Liver (tissue), 9 donors: ENCODE results near the gene ZER1. TPM values are rescaled to one million over a fixed set of nuclear protein-coding genes. Genes with fewer than 3 reads are reported as not detected.

Source experiments
- DNase-seq: peaks from one replicate; pipeline ENCODE4 v3.0.0-alpha.2; 2017; ENCODE audit warnings: low spot score
- H3K27ac ChIP-seq, 2 donors: one replicate each; pipeline ENCODE4 v1.7.0; 2013; ENCODE audit warnings: inconsistent platforms in 2 of 2, low read length in 2 of 2, control low read depth in 1 of 2, low read depth in 1 of 2, mild to moderate bottlenecking in 1 of 2
- H3K27me3 ChIP-seq, 4 donors: one replicate each; pipeline versions ENCODE4 v1.6.1 to v1.7.0; 2013; ENCODE audit warnings: low read length in 3 of 4, inconsistent platforms in 1 of 4, mild to moderate bottlenecking in 1 of 4, moderate library complexity in 1 of 4; ENCODE audit not compliant: control insufficient read depth in 4 of 4, insufficient read depth in 4 of 4
- H3K36me3 ChIP-seq, 4 donors: one replicate each; pipeline versions ENCODE4 v1.6.1 to v1.7.0; 2013; ENCODE audit warnings: low read length in 3 of 4, mild to moderate bottlenecking in 3 of 4, low read depth in 1 of 4, moderate library complexity in 1 of 4; ENCODE audit not compliant: control insufficient read depth in 4 of 4, insufficient read depth in 3 of 4
- H3K4me1 ChIP-seq, 4 donors: one replicate each; pipeline versions ENCODE4 v1.6.1 to v1.7.0; 2013; ENCODE audit warnings: low read length in 3 of 4, mild to moderate bottlenecking in 3 of 4, moderate library complexity in 1 of 4; ENCODE audit not compliant: control insufficient read depth in 4 of 4, insufficient read depth in 4 of 4
- H3K4me3 ChIP-seq, 3 donors: one replicate each; pipeline versions ENCODE4 v1.6.1 to v1.7.0; 2013; ENCODE audit warnings: low read length in 3 of 3, control low read depth in 1 of 3, low read depth in 1 of 3, mild to moderate bottlenecking in 1 of 3
- H3K9ac ChIP-seq, 2 donors: one replicate each; pipeline ENCODE4 v1.7.0; 2013; ENCODE audit warnings: low read length in 2 of 2, mild to moderate bottlenecking in 2 of 2, moderate library complexity in 2 of 2, control low read depth in 1 of 2, low read depth in 1 of 2
- H3K9me3 ChIP-seq, 4 donors: one replicate each; pipeline versions ENCODE4 v1.6.1 to v1.7.0; 2013; ENCODE audit warnings: low read length in 3 of 4; ENCODE audit not compliant: control insufficient read depth in 4 of 4
- ATF3 ChIP-seq: IDR thresholded peaks from 2 replicates; pipeline ENCODE4 v1.6.1; 2016; ENCODE audit warnings: antibody characterized with exemption
- EGR1 ChIP-seq, 2 donors: IDR thresholded peaks; 2 replicates each; pipeline ENCODE4 v1.6.1; 2016 to 2018; ENCODE audit warnings: antibody characterized with exemption in 2 of 2, low read depth in 2 of 2
- FOXA1 ChIP-seq: IDR thresholded peaks from 2 replicates; pipeline ENCODE4 v1.6.1; 2016; ENCODE audit warnings: antibody characterized with exemption
- FOXA2 ChIP-seq: IDR thresholded peaks from 2 replicates; pipeline ENCODE4 v1.6.1; 2016; ENCODE audit warnings: antibody characterized with exemption
- GABPA ChIP-seq, 2 donors: IDR thresholded peaks in 1 of 2; conservative IDR thresholded peaks in 1 of 2; 2 replicates each; pipeline ENCODE4 v1.6.1; 2016; ENCODE audit warnings: antibody characterized with exemption in 2 of 2, mild to moderate bottlenecking in 1 of 2, moderate library complexity in 1 of 2
- HNF4G ChIP-seq: IDR thresholded peaks from 2 replicates; pipeline ENCODE4 v1.6.1; 2016; ENCODE audit warnings: antibody characterized with exemption
- JUND ChIP-seq, 2 donors: IDR thresholded peaks; 2 replicates each; pipeline ENCODE4 v1.6.1; 2016; ENCODE audit warnings: antibody characterized with exemption in 2 of 2
- MAX ChIP-seq: IDR thresholded peaks from 2 replicates; pipeline ENCODE4 v1.6.1; 2016; ENCODE audit warnings: antibody characterized with exemption
- NR2F2 ChIP-seq: IDR thresholded peaks from 2 replicates; pipeline ENCODE4 v1.6.1; 2016; ENCODE audit warnings: antibody characterized with exemption
- RAD21 ChIP-seq, 2 donors: IDR thresholded peaks; 2 replicates each; pipeline ENCODE4 v1.6.1; 2016; ENCODE audit warnings: antibody characterized with exemption in 2 of 2, mild to moderate bottlenecking in 2 of 2
- REST ChIP-seq: IDR thresholded peaks from 2 replicates; pipeline ENCODE4 v1.6.1; 2016; ENCODE audit warnings: antibody characterized with exemption, mild to moderate bottlenecking
- RXRA ChIP-seq, 2 donors: IDR thresholded peaks; 2 replicates each; pipeline ENCODE4 v1.6.1; 2017 to 2018; ENCODE audit warnings: antibody characterized with exemption in 2 of 2, mild to moderate bottlenecking in 1 of 2
- SP1 ChIP-seq: IDR thresholded peaks from 2 replicates; pipeline ENCODE4 v1.6.1; 2018; ENCODE audit warnings: antibody characterized with exemption, mild to moderate bottlenecking
- YY1 ChIP-seq: IDR thresholded peaks from 2 replicates; pipeline ENCODE4 v1.6.1; 2016; ENCODE audit warnings: antibody characterized with exemption, mild to moderate bottlenecking
- WGBS: extraction: QIAGEN DNeasy Blood & Tissue Kit; methylation state at CpG from one replicate; pipeline ENCODE4 v1.1.7; 2013; 5-methylcytosine and 5-hydroxymethylcytosine counted together
- polyA plus RNA-seq, 2 donors: library from polyadenylated mRNA; stranded (reverse) in 1 of 2; unstranded in 1 of 2; fragments of 200-250 nt in 1 of 2; fragments of >200 nt in 1 of 2; fragmentation: Nextera tagmentation in 1 of 2; extraction: Ambion mirVana in 1 of 2; gene quantifications; one replicate each; pipeline versions ENCODE4 v1.2.1 to v1.2.3, GENCODE V29; 2013 to 2015
- total RNA-seq, 2 donors: library from RNA; depleted of rRNA; stranded (reverse); fragments of >200 nt; gene quantifications; one replicate each; pipeline ENCODE4 v1.2.3, GENCODE V29; 2014
- TF ChIP-seq, protein P1 (sequence below): IDR thresholded peaks from 2 replicates; pipeline ENCODE4 v1.6.1; 2016; ENCODE audit warnings: antibody characterized with exemption
- donor health status: healthy.
- donor health status: healthy.
- donor health status: healthy.
- donor health status: healthy.
- donor health status: healthy.

Gene ZER1
- total RNA-seq (10 to 100 TPM; 20.0 to 29.1 TPM), polyA plus RNA-seq (10 to 100 TPM in 1 of 2 donors, 1 to 10 TPM in 1; 7.6 to 11.7 TPM)

DNA sequence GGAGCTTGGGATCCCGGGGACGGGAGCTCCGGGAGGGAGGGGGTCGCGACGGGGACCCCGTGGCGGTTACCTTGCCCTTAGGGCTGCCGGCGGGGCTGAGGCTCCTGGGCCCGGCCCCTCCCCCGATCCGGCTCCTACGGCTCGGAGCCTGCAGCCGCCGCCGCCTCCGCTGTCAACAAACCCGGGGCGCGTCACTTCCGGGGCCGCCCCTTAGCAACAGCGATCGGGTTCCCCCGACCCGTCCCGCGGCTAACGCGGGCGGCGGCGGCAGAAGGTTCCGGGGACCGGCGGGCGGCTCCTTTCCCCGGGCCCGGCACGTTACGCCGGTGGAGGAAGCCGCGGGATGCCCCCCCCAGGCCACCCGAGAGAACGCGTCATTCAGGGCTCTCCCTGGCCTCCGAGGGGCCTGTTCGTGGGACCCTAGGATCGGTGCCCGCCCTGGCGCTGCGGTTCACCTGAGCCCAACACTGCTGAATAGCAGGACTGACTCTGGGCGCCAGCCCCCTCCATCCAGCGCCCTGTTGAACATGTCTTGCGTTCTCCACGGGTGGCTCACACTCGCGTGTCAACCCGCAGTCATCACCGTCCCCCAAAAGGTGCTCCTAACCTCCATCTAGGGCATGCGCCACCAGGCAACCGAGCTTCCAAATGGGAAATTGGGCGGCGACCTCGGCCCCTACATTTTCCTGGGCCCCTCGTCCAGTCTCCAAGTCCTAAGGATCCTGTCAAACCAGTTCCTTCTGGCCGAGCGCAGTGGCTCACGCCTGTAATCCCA, at the start of gene ZER1:
Gene ZER1, minus strand, starts transcription at position 183 of the 775 bp plus-strand sequence. CDS start 16,362 bp downstream, outside the sequence.
- H3K9me3 ChIP-seq: no peaks in the 10 kb centered on the region
- peaks cover 0 to 2% (median 0%) of the 10 kb centered on the region in 4 donors for H3K36me3 ChIP-seq
- H3K4me1 ChIP-seq: peaks cover 3 to 42% (median 27%) of the 10 kb centered on the region in 4 donors
- H3K27ac ChIP-seq: peak within 1 kb of the TSS; percentile 77 to 94
- WGBS: 2% methylated on average over 72 of the region's 72 CpGs
- H3K4me3 ChIP-seq: peak within 1 kb of the TSS; percentile 92 to 96 (median 94)
- H3K9ac ChIP-seq: peak within 1 kb of the TSS; percentile 95 to 96
- H3K27me3 ChIP-seq: no peaks in the 10 kb centered on the region
- peak; percentile 95 for DNase-seq
- peak in 1 of 2 donors; percentile 8 for TF ChIP-seq EGR1 (IDR thresholded peaks at IDR 0.05; ENCODE audit: low read depth in 2 of 2)
- peak; percentile 76 for TF ChIP-seq FOXA1
- TF ChIP-seq FOXA2: peak; percentile 27
- peak; percentile 58 for TF ChIP-seq SP1
- no peak for TF ChIP-seq JUND (IDR thresholded peaks at IDR 0.05)
- TF ChIP-seq, protein P1, sequence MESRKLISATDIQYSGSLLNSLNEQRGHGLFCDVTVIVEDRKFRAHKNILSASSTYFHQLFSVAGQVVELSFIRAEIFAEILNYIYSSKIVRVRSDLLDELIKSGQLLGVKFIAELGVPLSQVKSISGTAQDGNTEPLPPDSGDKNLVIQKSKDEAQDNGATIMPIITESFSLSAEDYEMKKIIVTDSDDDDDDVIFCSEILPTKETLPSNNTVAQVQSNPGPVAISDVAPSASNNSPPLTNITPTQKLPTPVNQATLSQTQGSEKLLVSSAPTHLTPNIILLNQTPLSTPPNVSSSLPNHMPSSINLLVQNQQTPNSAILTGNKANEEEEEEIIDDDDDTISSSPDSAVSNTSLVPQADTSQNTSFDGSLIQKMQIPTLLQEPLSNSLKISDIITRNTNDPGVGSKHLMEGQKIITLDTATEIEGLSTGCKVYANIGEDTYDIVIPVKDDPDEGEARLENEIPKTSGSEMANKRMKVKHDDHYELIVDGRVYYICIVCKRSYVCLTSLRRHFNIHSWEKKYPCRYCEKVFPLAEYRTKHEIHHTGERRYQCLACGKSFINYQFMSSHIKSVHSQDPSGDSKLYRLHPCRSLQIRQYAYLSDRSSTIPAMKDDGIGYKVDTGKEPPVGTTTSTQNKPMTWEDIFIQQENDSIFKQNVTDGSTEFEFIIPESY: no peak
- TF ChIP-seq RAD21 (IDR thresholded peaks at IDR 0.05): peak; percentile 34 to 39
- TF ChIP-seq YY1: peak; percentile 47
- peak; percentile 78 to 93 for TF ChIP-seq GABPA (IDR thresholded peaks at IDR 0.05 in 1 of 2, conservative IDR thresholded peaks at IDR 0.05 in 1 of 2)

GRCh38 chr9:128820665-128821583, 49.2 kb upstream of the ZER1 start:
- Histone ChIP-seq H3K27ac (no peak overlapping the region), H3K27me3 (no peaks in the 10 kb centered on the region), H3K4me1 (peaks cover 19 to 43% (median 29%) of the 10 kb centered on the region in 4 donors), H3K4me3 (no peak overlapping the region), H3K36me3 (peaks cover 0 to 31% (median 11%) of the 10 kb centered on the region in 4 donors), H3K9me3 (no peaks in the 10 kb centered on the region), H3K9ac (no peak overlapping the region)
- TF ChIP-seq REST: no peak
- TF ChIP-seq HNF4G: no peak
- no peak for TF ChIP-seq RXRA (IDR thresholded peaks at IDR 0.05)
- no peak for TF ChIP-seq ATF3
- TF ChIP-seq, protein P1: no peak
- no peak for TF ChIP-seq EGR1 (IDR thresholded peaks at IDR 0.05; ENCODE audit: low read depth in 2 of 2)
- TF ChIP-seq NR2F2: no peak
- TF ChIP-seq MAX: no peak
- no peak for TF ChIP-seq SP1
- TF ChIP-seq YY1: no peak
- 93% methylated on average over 24 of the region's 24 CpGs for WGBS
- no peak for DNase-seq
